Endothelial cell of umbilical vein (primary cell): ENCODE results near the gene MMP1. TPM values are rescaled to one million over a fixed set of nuclear protein-coding genes. Genes with fewer than 3 reads are reported as not detected.
A peak's percentile ranks its signal among the peaks of the same experiment; 100 is the strongest.

Source experiments
- BruUV-seq: library from RNA; stranded (reverse); fragments of 400-500 nt; replicated peaks from 2 replicates; lab custom pipeline; 2021; lab: Mats Ljungman, UMichigan
- CTCF ChIA-PET: fragments of 300-600, 350-600 bp; sonication (Branson Sonifier 250); formaldehyde crosslinking; loops from one replicate; lab custom pipeline; 2021; ENCODE audit warnings: antibody characterized with exemption, inconsistent platforms; lab: Charles Lee
- POLR2A ChIA-PET: fragments of 300-600, 350-600 bp; sonication (Branson Sonifier 250); formaldehyde crosslinking; loops from one replicate; lab custom pipeline; 2021; ENCODE audit warnings: antibody characterized with exemption, inconsistent platforms; lab: Charles Lee
- DNase-seq: peaks from one replicate; pipeline ENCODE4 v3.0.0-alpha.2; 2011; ENCODE audit warnings: low read depth, low spot score
- FAIRE-seq: peaks from 2 replicates; lab custom pipeline; 2011; peaks lifted over from hg19 to GRCh38; lab: Jason Lieb, UNC
- H2AFZ ChIP-seq: 2 replicates; pipeline ENCODE4 v1.6.0; 2012; ENCODE audit warnings: low read depth, low read length, control low read depth, inconsistent platforms
- H3K27ac ChIP-seq: 2 replicates; pipeline ENCODE4 v1.5.1; 2011; ENCODE audit warnings: low read depth, mild to moderate bottlenecking, control low read depth, low read length, moderate library complexity; ENCODE audit not compliant: insufficient read depth
- H3K27me3 ChIP-seq, 2 experiments: 2 replicates each; pipeline versions ENCODE4 v1.6.0 to v1.6.1; 2011; ENCODE audit warnings: low read length in 2 of 2, mixed read lengths in 1 of 2; ENCODE audit not compliant: control insufficient read depth in 2 of 2, insufficient read depth in 2 of 2
- H3K36me3 ChIP-seq, 2 experiments: 2 replicates in 1 of 2; 3 replicates in 1 of 2; pipeline ENCODE4 v1.5.1; 2011; ENCODE audit warnings: low read length in 2 of 2, mild to moderate bottlenecking in 1 of 2, moderate library complexity in 1 of 2; ENCODE audit not compliant: control insufficient read depth in 2 of 2, insufficient read depth in 2 of 2; ENCODE audit errors: extremely low read depth in 1 of 2
- H3K4me1 ChIP-seq: 3 replicates; pipeline ENCODE4 v1.5.1; 2011; ENCODE audit warnings: mild to moderate bottlenecking, low read length; ENCODE audit not compliant: control insufficient read depth, insufficient read depth; ENCODE audit errors: extremely low read depth
- H3K4me2 ChIP-seq: 2 replicates; pipeline ENCODE4 v1.6.1; 2011; ENCODE audit warnings: low read length, control low read depth, mixed read lengths; ENCODE audit not compliant: insufficient read depth
- H3K4me3 ChIP-seq, 3 experiments: fragments of 200-600 bp in 1 of 3; sonication (generic), shearing (Covaris generic) in 1 of 3; replicated peaks in 1 of 3; 2 replicates each; pipeline ENCODE4 v1.5.1; 2011 to 2016; ENCODE audit warnings: control low read depth in 3 of 3, low read length in 3 of 3, mild to moderate bottlenecking in 2 of 3, inconsistent platforms in 1 of 3, low read depth in 1 of 3, moderate library complexity in 1 of 3; ENCODE audit not compliant: insufficient read depth in 1 of 3
- H3K79me2 ChIP-seq: 2 replicates; pipeline ENCODE4 v1.6.0; 2012; ENCODE audit warnings: low read length, inconsistent platforms; ENCODE audit not compliant: control insufficient read depth, insufficient read depth
- H3K9ac ChIP-seq: replicated peaks from 2 replicates; pipeline ENCODE3; 2011; ENCODE audit warnings: low read length, control low read depth; ENCODE audit not compliant: insufficient read depth; ENCODE audit errors: extremely low read depth
- H3K9me1 ChIP-seq: replicated peaks from 3 replicates; pipeline ENCODE4 v1.6.0; 2011; ENCODE audit warnings: mild to moderate bottlenecking, low read length; ENCODE audit not compliant: control insufficient read depth, insufficient read depth; ENCODE audit errors: extremely low read depth
- H3K9me3 ChIP-seq: replicated peaks from 2 replicates; pipeline ENCODE4 v1.5.1; 2012; ENCODE audit warnings: low read length, inconsistent platforms; ENCODE audit not compliant: control insufficient read depth, insufficient read depth
- H4K20me1 ChIP-seq: replicated peaks from 2 replicates; pipeline ENCODE3; 2011; ENCODE audit warnings: mild to moderate bottlenecking, low read length; ENCODE audit not compliant: control insufficient read depth, insufficient read depth; ENCODE audit errors: extremely low read depth
- CTCF ChIP-seq, 2 donors: IDR thresholded peaks; 1 replicate in 1 of 2; 2 replicates in 1 of 2; pipeline ENCODE4 v1.5.1; 2011; ENCODE audit warnings: low read length in 2 of 2, mild to moderate bottlenecking in 2 of 2, moderate library complexity in 2 of 2, control low read depth in 1 of 2, inconsistent platforms in 1 of 2, low read depth in 1 of 2; ENCODE audit not compliant: insufficient read depth in 1 of 2; ENCODE audit errors: extremely low read depth in 1 of 2
- EZH2 ChIP-seq: IDR thresholded peaks from 2 replicates; pipeline ENCODE4 v1.6.1; 2012; ENCODE audit warnings: borderline replicate concordance, low read depth, mild to moderate bottlenecking, moderate library complexity, low read length, inconsistent platforms; ENCODE audit not compliant: severe bottlenecking
- FOS ChIP-seq: IDR thresholded peaks from 2 replicates; pipeline ENCODE4 v1.6.1; 2011; ENCODE audit warnings: mild to moderate bottlenecking, low read length, moderate library complexity, borderline replicate concordance; ENCODE audit not compliant: insufficient read depth
- GATA2 ChIP-seq: IDR thresholded peaks from 2 replicates; pipeline ENCODE4 v1.7.0; 2011; ENCODE audit warnings: low read depth, mild to moderate bottlenecking, moderate library complexity, mixed read lengths, low read length; ENCODE audit not compliant: insufficient read length, insufficient read depth
- JUN ChIP-seq: IDR thresholded peaks from 2 replicates; pipeline ENCODE4 v1.6.1; 2011; ENCODE audit warnings: borderline replicate concordance, low read depth; ENCODE audit not compliant: insufficient read length, insufficient read depth
- MYC ChIP-seq: IDR thresholded peaks from one replicate; pipeline ENCODE4 v1.6.1; 2011; ENCODE audit warnings: mild to moderate bottlenecking, low read depth, low read length
- POLR2A ChIP-seq: IDR thresholded peaks from 2 replicates; pipeline ENCODE4 v1.6.1; 2012; ENCODE audit warnings: low read depth, mild to moderate bottlenecking, control low read depth, low read length
- POLR2AphosphoS5 ChIP-seq: IDR thresholded peaks from 2 replicates; pipeline ENCODE4 v1.6.1; 2012; ENCODE audit warnings: low read depth, mild to moderate bottlenecking, control low read depth, low read length, moderate library complexity; ENCODE audit not compliant: insufficient read depth
- dilution Hi-C: fragments of 300-500 bp; cut with MboI; formaldehyde crosslinking; loops from one replicate; pipeline ENCODE4 v1.15.0; 2019; ENCODE audit warnings: low sequenced_read_pairs; ENCODE audit not compliant: extremely low pct_ligation_motif_present
- intact Hi-C: fragments of 100-400 bp; cut with micrococcal nuclease; formaldehyde crosslinking; loops from one replicate; pipeline ENCODE4 v1.10.0; 2022
- polyA plus RNA-seq, 4 experiments: library from polyadenylated mRNA; depleted of rRNA in 3 of 4; stranded (reverse) in 3 of 4; unstranded in 1 of 4; fragments of >200 nt; gene quantifications; 2 replicates each; pipeline versions ENCODE4 v1.2.1 to v1.2.3, GENCODE V29; 2011 to 2012; ENCODE audit warnings: missing spikeins in 1 of 4
- total RNA-seq: library from RNA; stranded (reverse); gene quantifications from 2 replicates; pipeline ENCODE4 v1.2.3, GENCODE V29; 2021
- TF ChIP-seq, protein P1 (sequence below): IDR thresholded peaks from 2 replicates; pipeline ENCODE4 v1.6.1; 2011; ENCODE audit not compliant: insufficient read depth, insufficient read length

MMP1 gene
- total and polyA plus RNA-seq, 2 donors (not counting 3 experiments of a cell fraction or from before 2014, with no cell fraction given) = 1.4 to 1,694 TPM

DNA sequence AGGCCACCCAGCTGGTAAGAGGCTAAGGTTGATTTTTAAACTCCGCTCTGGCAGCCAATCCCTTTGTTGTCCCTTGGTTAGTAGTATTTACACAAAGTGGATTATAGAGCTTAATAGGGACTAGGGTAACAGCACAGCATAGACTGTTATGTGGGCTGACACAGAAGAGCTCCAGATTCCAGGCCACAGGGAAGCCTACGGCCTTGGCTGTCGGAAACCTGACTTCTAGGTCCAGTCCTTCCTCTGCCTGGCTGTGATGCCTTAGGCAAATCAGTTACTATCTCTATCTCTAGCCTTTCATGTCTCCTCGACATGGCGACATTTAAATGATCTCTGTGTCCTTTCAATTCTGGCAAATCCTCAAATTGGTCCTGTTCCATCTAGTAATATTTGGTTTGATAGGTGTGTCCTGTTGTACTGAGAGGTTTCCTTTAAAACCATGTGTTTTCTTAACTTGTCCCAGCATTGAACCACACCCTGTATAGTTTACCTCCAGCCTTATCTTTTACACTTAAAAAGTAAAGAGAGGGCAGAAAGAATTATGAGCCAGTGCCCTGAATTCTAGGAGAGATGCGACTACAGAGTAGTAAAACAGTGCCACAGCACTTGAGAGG is 4.2 kb downstream of the MMP1 start:
- no peak overlapping the region for H3K4me3 ChIP-seq
- no peaks in the 10 kb centered on the region for H3K27me3 ChIP-seq
- no peaks in the 10 kb centered on the region for H3K9me1 ChIP-seq
- no peak overlapping the region for H2AFZ ChIP-seq
- peaks cover 11% of the 10 kb centered on the region for H3K4me1 ChIP-seq
- dilution Hi-C loops = no loop called here
- CTCF ChIA-PET = interaction anchor here (1.1 to 2.4 kb wide), 5 partner anchors 10 to 147 kb away, joined by 5 to 12 read pairs (median 6); partner anchors contain the start of gene MMP10
- no peak for FAIRE-seq
- peaks cover 12% of the 10 kb centered on the region for H3K79me2 ChIP-seq
- BruUV-seq = no TSS peak
- no peak overlapping the region for H3K9ac ChIP-seq
- no peak overlapping the region for H3K27ac ChIP-seq
- POLR2A ChIA-PET = no interaction called here
- H3K4me2 ChIP-seq = no peak overlapping the region
- no peaks in the 10 kb centered on the region for H3K36me3 ChIP-seq
- H4K20me1 ChIP-seq = no peaks in the 10 kb centered on the region
- intact Hi-C loops = loop anchor here (1.0 to 10.0 kb wide), 5 partner anchors 60 to 679 kb away; partner anchors contain the start of gene YAP1
- no peak for DNase-seq
- TF ChIP-seq GATA2 = no peak
- peak; percentile 15 for TF ChIP-seq POLR2AphosphoS5
- TF ChIP-seq POLR2A = no peak
- no peak for TF ChIP-seq CTCF (IDR thresholded peaks at IDR 0.05; ENCODE audit: extremely low read depth in 1 of 2, insufficient read depth in 1 of 2, low read depth in 1 of 2, low read length in 2 of 2)
- no peak for TF ChIP-seq MYC
- H3K9me3 ChIP-seq = no peaks in the 10 kb centered on the region

- Histone ChIP-seq H3K4me1 (no peaks in the 10 kb centered on the region), H3K9me3 (no peaks in the 10 kb centered on the region), H3K79me2 (peaks cover 12% of the 10 kb centered on the region), H4K20me1 (no peaks in the 10 kb centered on the region), H3K27me3 (no peaks in the 10 kb centered on the region), H3K27ac (no peak overlapping the region), H3K9ac (no peak overlapping the region), H3K36me3 (no peaks in the 10 kb centered on the region), H3K4me3 (no peak overlapping the region), H3K9me1 (no peaks in the 10 kb centered on the region), H3K4me2 (no peak overlapping the region), H2AFZ (no peak overlapping the region)
- BruUV-seq = no TSS peak
- TF ChIP-seq CTCF (IDR thresholded peaks at IDR 0.05; ENCODE audit: extremely low read depth in 1 of 2, insufficient read depth in 1 of 2, low read depth in 1 of 2, low read length in 2 of 2) = no peak
- TF ChIP-seq, protein P1, sequence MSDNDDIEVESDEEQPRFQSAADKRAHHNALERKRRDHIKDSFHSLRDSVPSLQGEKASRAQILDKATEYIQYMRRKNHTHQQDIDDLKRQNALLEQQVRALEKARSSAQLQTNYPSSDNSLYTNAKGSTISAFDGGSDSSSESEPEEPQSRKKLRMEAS = no peak
- TF ChIP-seq GATA2 = no peak
- no peak for TF ChIP-seq POLR2A
- TF ChIP-seq MYC = no peak
- no peak for TF ChIP-seq EZH2
- TF ChIP-seq JUN = no peak
- no peak for TF ChIP-seq POLR2AphosphoS5
- no peak for TF ChIP-seq FOS
- intact Hi-C loops = loop anchor here (10.0 kb wide), 2 partner anchors 122 to 678 kb away; partner anchors contain the start of gene YAP1
- ChIA-PET POLR2A (no interaction called here), CTCF (interaction anchor here (0.7 to 2.4 kb wide), 7 partner anchors 8 to 148 kb away, joined by 3 to 12 read pairs (median 5); partner anchors contain the start of gene MMP10)
- DNase-seq = no peak
- FAIRE-seq = no peak
- dilution Hi-C loops = no loop called here
Measured at GRCh38 chr11:102792604-102793003, 5.4 kb downstream of the MMP1 start.
